ENCODE measurements around the gene GAPDH. TPM values are rescaled to one million over a fixed set of nuclear protein-coding genes. Genes with fewer than 3 reads are reported as not detected.

Gene GAPDH
- total RNA-seq, 3 donors from 2014 or later: 1,543 to 3,034 (median 2,070) TPM

GRCh38 chr12:6541371-6542165, 7.3 kb downstream of the GAPDH start:
- Histone ChIP-seq H3K9me3 (no peaks in the 10 kb centered on the region), H3K4me3 (no peak overlapping the region), H3K36me3 (ENCODE audit: low read depth) (peaks cover 7% of the 10 kb centered on the region), H3K4me1 (ENCODE audit: low read depth) (peaks cover 47% of the 10 kb centered on the region)
- ATAC-seq: peak; percentile 6
- intact Hi-C loops (cut with DNase I, micrococcal nuclease): no loop called here
- no peak for TF ChIP-seq CTCF (IDR thresholded peaks at IDR 0.05)
- DNase-seq: peak in 2 of 3 donors; percentile 55 to 73

- H3K36me3 ChIP-seq (ENCODE audit: low read depth): peaks cover 3% of the 10 kb centered on the region
- ATAC-seq (peak; percentile 78), DNase-seq (peak; percentile 82 to 86 (median 84))
- peaks cover 39% of the 10 kb centered on the region for H3K4me1 ChIP-seq (ENCODE audit: low read depth)
- intact Hi-C loops (cut with DNase I, micrococcal nuclease): no loop called here
- no peak for TF ChIP-seq CTCF (IDR thresholded peaks at IDR 0.05)
- no peak overlapping the region for H3K4me3 ChIP-seq
- no peaks in the 10 kb centered on the region for H3K9me3 ChIP-seq
Observed at GRCh38 chr12:6542209-6543009, 8.1 kb downstream of the GAPDH start.

- Histone ChIP-seq H3K4me1 (ENCODE audit: low read depth) (peaks cover 16% of the 10 kb centered on the region), H3K36me3 (ENCODE audit: low read depth) (peaks cover 3% of the 10 kb centered on the region), H3K4me3 (no peak overlapping the region), H3K9me3 (no peaks in the 10 kb centered on the region)
- intact Hi-C loops (cut with DNase I, micrococcal nuclease): no loop called here
- ATAC-seq: no peak
- no peak for TF ChIP-seq CTCF (IDR thresholded peaks at IDR 0.05)
- peak in 1 of 3 donors; percentile 19 for DNase-seq
Observed at GRCh38 chr12:6546016-6546415, 11.7 kb downstream of the GAPDH start.

- TF ChIP-seq CTCF (IDR thresholded peaks at IDR 0.05): no peak
- ATAC-seq (no peak), DNase-seq (no peak)
- peaks cover 9% of the 10 kb centered on the region for H3K4me1 ChIP-seq (ENCODE audit: low read depth)
- H3K4me3 ChIP-seq: no peak overlapping the region
- H3K9me3 ChIP-seq: no peaks in the 10 kb centered on the region
- intact Hi-C loops (cut with DNase I, micrococcal nuclease): no loop called here
- H3K36me3 ChIP-seq (ENCODE audit: low read depth): peaks cover 3% of the 10 kb centered on the region
Observed at GRCh38 chr12:6547566-6547965, 13.2 kb downstream of the GAPDH start.

GRCh38 chr12:6547987-6548386, 13.7 kb downstream of the GAPDH start:
- H3K4me3 ChIP-seq: no peak overlapping the region
- H3K4me1 ChIP-seq (ENCODE audit: low read depth): peaks cover 6% of the 10 kb centered on the region
- H3K36me3 ChIP-seq (ENCODE audit: low read depth): peaks cover 3% of the 10 kb centered on the region
- TF ChIP-seq CTCF (IDR thresholded peaks at IDR 0.05): no peak
- intact Hi-C loops (cut with DNase I, micrococcal nuclease): no loop called here
- H3K9me3 ChIP-seq: no peaks in the 10 kb centered on the region
- DNase-seq (peak in 1 of 3 donors; percentile 29), ATAC-seq (no peak)

Measured in mucosa of descending colon (tissue), 3 donors.